ENCODE data around the gene SPATA6L. TPM values are rescaled to one million over a fixed set of nuclear protein-coding genes. Genes with fewer than 3 reads are reported as not detected.

The SPATA6L gene
- total and polyA plus RNA-seq, 10 of the 15 experiments (the other 5 are each of a cell fraction or from before 2014, with no cell fraction given): 0.37 to 1.6 (median 0.91) TPM

DNA sequence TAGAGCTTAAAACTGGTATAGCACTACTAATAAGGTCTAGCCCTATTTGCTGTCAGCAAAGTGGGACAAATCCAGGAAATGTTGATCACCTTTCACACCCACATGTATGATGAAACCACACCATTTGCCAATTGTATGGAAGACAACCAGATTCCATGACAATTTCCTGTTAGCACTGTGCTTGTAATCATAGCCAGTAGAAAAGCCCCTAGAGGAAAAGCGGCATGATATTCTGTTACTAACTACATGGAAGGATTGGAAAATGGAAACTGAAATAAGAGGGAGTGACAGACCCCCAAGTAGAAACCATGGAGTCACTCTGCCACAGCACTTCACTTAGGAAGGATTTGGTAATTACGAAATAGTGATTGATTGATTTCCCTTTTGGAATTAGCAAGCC lies 923 bp downstream of the SPATA6L start:
- POLR2A ChIA-PET: interaction anchor here (1.1 to 1.6 kb wide), 3 partner anchors 11 to 75 kb away, joined by 3 to 6 read pairs (median 4); no protein-coding TSS in a partner anchor

DNA sequence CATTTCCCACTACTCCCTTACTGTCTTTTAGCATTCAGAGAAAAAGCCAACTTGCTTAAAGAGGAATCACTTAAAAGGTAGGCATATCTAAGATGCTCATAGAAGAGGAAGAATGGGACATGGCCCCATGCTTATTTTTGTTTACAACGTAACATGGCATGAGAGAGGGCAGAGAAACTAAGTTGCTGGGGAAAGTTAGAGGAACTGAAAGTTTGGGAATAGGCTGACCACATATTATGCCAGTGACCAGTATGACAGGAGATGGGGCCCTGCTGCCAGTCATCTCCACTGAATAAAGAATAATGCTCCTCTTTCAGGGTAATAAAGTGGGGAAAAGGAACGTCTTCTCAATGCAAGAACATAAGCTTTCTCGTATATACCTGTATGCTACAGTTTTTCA lies 2.3 kb downstream of the SPATA6L start:
- Histone ChIP-seq H3K4me2 (ENCODE audit: control insufficient read depth, insufficient read depth) (peak overlapping the region; percentile 89), H3K9me3 (replicated peaks; ENCODE audit: control insufficient read depth, insufficient read depth, low read length) (no peaks in the 10 kb centered on the region), H3K27ac (ENCODE audit: control insufficient read depth, insufficient read depth) (no peak overlapping the region), H4K20me1 (ENCODE audit: control insufficient read depth, insufficient read depth) (no peaks in the 10 kb centered on the region; the same call in 1 of the 2 replicates), H3K79me2 (ENCODE audit: control insufficient read depth, insufficient read depth, low read length) (peaks cover 5% of the 10 kb centered on the region), H3K36me3 (ENCODE audit: control insufficient read depth in 2 of 2, insufficient read depth in 2 of 2, low read length in 1 of 2) (no peaks in the 10 kb centered on the region), H2AFZ (ENCODE audit: control insufficient read depth, low read depth, low read length) (no peak overlapping the region), H3K4me1 (ENCODE audit: control insufficient read depth, insufficient read depth, low read length) (peaks cover 21% of the 10 kb centered on the region), H3K4me3 (0 out of 2 replicates have a peak overlapping the region, but pooled peaks have one; percentile 5), H3K27me3 (replicated peaks in 1 of 2; ENCODE audit: control insufficient read depth in 2 of 2, insufficient read depth in 2 of 2, low read length in 1 of 2) (no peaks in the 10 kb centered on the region), H3K9ac (ENCODE audit: control insufficient read depth, insufficient read depth, low read length) (no peak overlapping the region)
- SMC1A ChIA-PET (ENCODE audit: uncharacterized antibody, unreplicated experiment): interaction anchor here (1.4 to 2.1 kb wide), 3 partner anchors 20 to 115 kb away, joined by 3 to 6 read pairs (median 4); partner anchors contain the start of gene AK3
- POLR2A ChIA-PET: interaction anchor here (1.6 kb wide), 1 partner anchor 8 kb away, joined by 4 read pairs; no protein-coding TSS in a partner anchor
- no peak for DNase-seq (ENCODE audit: low read depth, low spot score)
- ATAC-seq: no peak
- CTCF ChIA-PET: interaction anchor here (0.6 to 3.5 kb wide), 5 partner anchors 17 to 85 kb away, joined by 3 to 14 read pairs (median 4); partner anchors contain the start of gene AK3
- intact Hi-C loops (cut with micrococcal nuclease; ENCODE audit: unreplicated experiment) (loop anchor here (10.0 kb wide), 1 partner anchor 781 kb away; no protein-coding TSS in a partner anchor), in situ Hi-C loops (cut with MboI) (no loop called here)
- TSS peak; percentile 70 for BruUV-seq (replicated peaks)
- 78% methylated on average over 3 of the region's 3 CpGs for WGBS (ENCODE audit: insufficient coverage, insufficient replicate concordance, low lambda C conversion rate, missing lambda C conversion rate)
- FAIRE-seq: no peak
- RAD21 ChIA-PET (ENCODE audit: unreplicated experiment): interaction anchor here (0.8 kb wide), 1 partner anchor 77 kb away, joined by 3 read pairs; the partner anchor contains the start of gene AK3
- TF ChIP-seq HDAC2 (IDR thresholded peaks at IDR 0.05) (no peak), RUNX3 (IDR thresholded peaks at IDR 0.05; ENCODE audit: low read length) (peak; percentile 31; the same call in 1 of the 2 replicates), ATF7 (IDR thresholded peaks at IDR 0.05; ENCODE audit: low read depth) (no peak), ZSCAN29 (IDR thresholded peaks at IDR 0.05) (no peak), IKZF1 (conservative IDR thresholded peaks at IDR 0.05) (0 out of 2 replicates have a peak, but pooled peaks have one; percentile 16), KDM1A (IDR thresholded peaks at IDR 0.05; ENCODE audit: borderline replicate concordance) (no peak), ETV6 (conservative IDR thresholded peaks at IDR 0.05 in 1 of 2, IDR thresholded peaks at IDR 0.05 in 1 of 2; ENCODE audit: borderline replicate concordance in 1 of 2, low read depth in 1 of 2) (no peak), IRF4 (IDR thresholded peaks at IDR 0.05; ENCODE audit: low read depth, low read length) (no peak), YBX1 (IDR thresholded peaks at IDR 0.05) (no peak)
- TF ChIP-seq, protein P1, sequence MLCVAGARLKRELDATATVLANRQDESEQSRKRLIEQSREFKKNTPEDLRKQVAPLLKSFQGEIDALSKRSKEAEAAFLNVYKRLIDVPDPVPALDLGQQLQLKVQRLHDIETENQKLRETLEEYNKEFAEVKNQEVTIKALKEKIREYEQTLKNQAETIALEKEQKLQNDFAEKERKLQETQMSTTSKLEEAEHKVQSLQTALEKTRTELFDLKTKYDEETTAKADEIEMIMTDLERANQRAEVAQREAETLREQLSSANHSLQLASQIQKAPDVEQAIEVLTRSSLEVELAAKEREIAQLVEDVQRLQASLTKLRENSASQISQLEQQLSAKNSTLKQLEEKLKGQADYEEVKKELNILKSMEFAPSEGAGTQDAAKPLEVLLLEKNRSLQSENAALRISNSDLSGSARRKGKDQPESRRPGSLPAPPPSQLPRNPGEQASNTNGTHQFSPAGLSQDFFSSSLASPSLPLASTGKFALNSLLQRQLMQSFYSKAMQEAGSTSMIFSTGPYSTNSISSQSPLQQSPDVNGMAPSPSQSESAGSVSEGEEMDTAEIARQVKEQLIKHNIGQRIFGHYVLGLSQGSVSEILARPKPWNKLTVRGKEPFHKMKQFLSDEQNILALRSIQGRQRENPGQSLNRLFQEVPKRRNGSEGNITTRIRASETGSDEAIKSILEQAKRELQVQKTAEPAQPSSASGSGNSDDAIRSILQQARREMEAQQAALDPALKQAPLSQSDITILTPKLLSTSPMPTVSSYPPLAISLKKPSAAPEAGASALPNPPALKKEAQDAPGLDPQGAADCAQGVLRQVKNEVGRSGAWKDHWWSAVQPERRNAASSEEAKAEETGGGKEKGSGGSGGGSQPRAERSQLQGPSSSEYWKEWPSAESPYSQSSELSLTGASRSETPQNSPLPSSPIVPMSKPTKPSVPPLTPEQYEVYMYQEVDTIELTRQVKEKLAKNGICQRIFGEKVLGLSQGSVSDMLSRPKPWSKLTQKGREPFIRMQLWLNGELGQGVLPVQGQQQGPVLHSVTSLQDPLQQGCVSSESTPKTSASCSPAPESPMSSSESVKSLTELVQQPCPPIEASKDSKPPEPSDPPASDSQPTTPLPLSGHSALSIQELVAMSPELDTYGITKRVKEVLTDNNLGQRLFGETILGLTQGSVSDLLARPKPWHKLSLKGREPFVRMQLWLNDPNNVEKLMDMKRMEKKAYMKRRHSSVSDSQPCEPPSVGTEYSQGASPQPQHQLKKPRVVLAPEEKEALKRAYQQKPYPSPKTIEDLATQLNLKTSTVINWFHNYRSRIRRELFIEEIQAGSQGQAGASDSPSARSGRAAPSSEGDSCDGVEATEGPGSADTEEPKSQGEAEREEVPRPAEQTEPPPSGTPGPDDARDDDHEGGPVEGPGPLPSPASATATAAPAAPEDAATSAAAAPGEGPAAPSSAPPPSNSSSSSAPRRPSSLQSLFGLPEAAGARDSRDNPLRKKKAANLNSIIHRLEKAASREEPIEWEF (IDR thresholded peaks at IDR 0.05; ENCODE audit: insufficient replicate concordance, low read depth, low read length): no peak

More for the DNA sequence above, 923 bp downstream of the SPATA6L start:
- BruUV-seq (replicated peaks): no TSS peak
- TF ChIP-seq JUND (IDR thresholded peaks at IDR 0.05; ENCODE audit: low read depth, low read length) (no peak), ZNF217 (IDR thresholded peaks at IDR 0.05) (no peak), NFXL1 (IDR thresholded peaks at IDR 0.05; ENCODE audit: borderline replicate concordance) (no peak), LARP7 (IDR thresholded peaks at IDR 0.05) (no peak), NR2F1 (conservative IDR thresholded peaks at IDR 0.05) (no peak)
- Histone ChIP-seq H2AFZ (ENCODE audit: control insufficient read depth, low read depth, low read length) (no peak overlapping the region), H4K20me1 (ENCODE audit: control insufficient read depth, insufficient read depth) (no peaks in the 10 kb centered on the region; the same call in 1 of the 2 replicates), H3K9me3 (replicated peaks; ENCODE audit: control insufficient read depth, insufficient read depth, low read length) (no peaks in the 10 kb centered on the region), H3K9ac (ENCODE audit: control insufficient read depth, insufficient read depth, low read length) (no peak overlapping the region), H3K4me2 (ENCODE audit: control insufficient read depth, insufficient read depth) (peak overlapping the region; percentile 89), H3K4me3 (0 out of 2 replicates have a peak overlapping the region, but pooled peaks have one; percentile 65), H3K4me1 (ENCODE audit: control insufficient read depth, insufficient read depth, low read length) (peaks cover 21% of the 10 kb centered on the region), H3K27ac (ENCODE audit: control insufficient read depth, insufficient read depth) (no peak overlapping the region; the same call in 1 of the 2 replicates), H3K27me3 (replicated peaks in 1 of 2; ENCODE audit: control insufficient read depth in 2 of 2, insufficient read depth in 2 of 2, low read length in 1 of 2) (no peaks in the 10 kb centered on the region), H3K79me2 (ENCODE audit: control insufficient read depth, insufficient read depth, low read length) (peaks cover 5% of the 10 kb centered on the region), H3K36me3 (ENCODE audit: control insufficient read depth in 2 of 2, insufficient read depth in 2 of 2, low read length in 1 of 2) (no peaks in the 10 kb centered on the region)
- intact Hi-C loops (cut with micrococcal nuclease; ENCODE audit: unreplicated experiment): loop anchor here (10.0 kb wide), 1 partner anchor 779 kb away; no protein-coding TSS in a partner anchor
- 98% methylated on average over 2 of the region's 2 CpGs for WGBS (ENCODE audit: insufficient coverage, insufficient replicate concordance, low lambda C conversion rate, missing lambda C conversion rate)
- ChIA-PET RAD21 (ENCODE audit: unreplicated experiment) (interaction anchor here (0.7 to 2.7 kb wide), 4 partner anchors 11 to 94 kb away, joined by 3 to 11 read pairs (median 6); partner anchors contain the start of gene AK3), SMC1A (ENCODE audit: uncharacterized antibody, unreplicated experiment) (interaction anchor here (0.7 to 1.7 kb wide), 9 partner anchors 9 to 1911 kb away, joined by 3 to 6 read pairs (median 3); no protein-coding TSS in a partner anchor), CTCF (interaction anchor here (0.5 to 3.5 kb wide), 15 partner anchors 8 to 201 kb away, joined by 3 to 14 read pairs (median 4); partner anchors contain the start of genes AK3 and CDC37L1)
- FAIRE-seq (no peak), DNase-seq (ENCODE audit: low read depth, low spot score) (no peak), ATAC-seq (no peak)
- in situ Hi-C loops (cut with MboI): no loop called here

All from GM12878 (cell line).